Glutamatergic neuron (in vitro differentiated cells): ENCODE data around the gene ZBTB7C. TPM values are rescaled to one million over a fixed set of nuclear protein-coding genes. Genes with fewer than 3 reads are reported as not detected.
A peak's percentile ranks its signal among the peaks of the same experiment; 100 is the strongest.

Source experiments
- DNase-seq: peaks from one replicate; pipeline ENCODE4 v3.0.0; 2022
- H3K27ac Mint-ChIP-seq: one replicate; pipeline ENCODE4 v1.8.0; 2020; ENCODE audit warnings: mild to moderate bottlenecking, mixed read lengths, inconsistent platforms; ENCODE audit not compliant: unreplicated experiment
- H3K27me3 Mint-ChIP-seq: one replicate; pipeline ENCODE4 v1.8.0; 2020; ENCODE audit warnings: mild to moderate bottlenecking, moderate library complexity, mixed read lengths, inconsistent platforms; ENCODE audit not compliant: unreplicated experiment
- H3K36me3 Mint-ChIP-seq: one replicate; pipeline ENCODE4 v1.8.0; 2020; ENCODE audit warnings: mild to moderate bottlenecking, mixed read lengths, inconsistent platforms; ENCODE audit not compliant: unreplicated experiment
- H3K4me1 Mint-ChIP-seq: one replicate; pipeline ENCODE4 v1.8.0; 2020; ENCODE audit warnings: mild to moderate bottlenecking, low read depth, mixed read lengths, inconsistent platforms; ENCODE audit not compliant: unreplicated experiment
- H3K4me3 Mint-ChIP-seq: one replicate; pipeline ENCODE4 v1.8.0; 2020; ENCODE audit warnings: mild to moderate bottlenecking, mixed read lengths, inconsistent platforms; ENCODE audit not compliant: unreplicated experiment
- H3K9me3 Mint-ChIP-seq: one replicate; pipeline ENCODE4 v1.8.0; 2020; ENCODE audit warnings: mild to moderate bottlenecking, moderate library complexity, mixed read lengths, inconsistent platforms; ENCODE audit not compliant: unreplicated experiment
- CTCF ChIP-seq: fragments of 200-600 bp; sonication (generic); IDR thresholded peaks from one replicate; pipeline ENCODE4 v1.5.0; 2021; ENCODE audit not compliant: partially characterized antibody, unreplicated experiment
- total RNA-seq: library from RNA; stranded (reverse); fragmentation: NEBNext Ultra II Directional; extraction: Animal tissue kit (Norgen Biotek cat#: 25700); gene quantifications from one replicate; pipeline ENCODE4 v1.2.1, GENCODE V29; 2021; ENCODE audit not compliant: unreplicated experiment

Gene ZBTB7C
- total RNA-seq, 1 donor from 2014 or later = 10.6 TPM

GRCh38 chr18:48385596-48385995, 23.6 kb downstream of the ZBTB7C start:
- H3K36me3 Mint-ChIP-seq = no peaks in the 10 kb centered on the region
- peaks cover 2% of the 10 kb centered on the region for H3K27me3 Mint-ChIP-seq
- TF ChIP-seq CTCF = no peak
- no peak overlapping the region for H3K4me3 Mint-ChIP-seq
- H3K27ac Mint-ChIP-seq = no peak overlapping the region
- DNase-seq = no peak
- peaks cover 3% of the 10 kb centered on the region for H3K4me1 Mint-ChIP-seq
- H3K9me3 Mint-ChIP-seq = no peaks in the 10 kb centered on the region

- Mint-ChIP-seq H3K36me3 (no peaks in the 10 kb centered on the region), H3K27ac (peak overlapping the region; percentile 31), H3K9me3 (no peaks in the 10 kb centered on the region), H3K4me3 (no peak overlapping the region), H3K27me3 (peaks cover 3% of the 10 kb centered on the region), H3K4me1 (peaks cover 8% of the 10 kb centered on the region)
- TF ChIP-seq CTCF = no peak
- no peak for DNase-seq
These were observed 32.2 kb downstream of the ZBTB7C start for GRCh38 chr18:48376934-48377333.

GRCh38 chr18:48376406-48376805, 32.8 kb downstream of the ZBTB7C start:
- peak; percentile 54 for DNase-seq

GRCh38 chr18:48375150-48375800, 33.9 kb downstream of the ZBTB7C start:
- no peak overlapping the region for H3K4me3 Mint-ChIP-seq
- TF ChIP-seq CTCF = no peak
- peaks cover 8% of the 10 kb centered on the region for H3K4me1 Mint-ChIP-seq
- H3K9me3 Mint-ChIP-seq = no peaks in the 10 kb centered on the region
- no peaks in the 10 kb centered on the region for H3K36me3 Mint-ChIP-seq
- H3K27ac Mint-ChIP-seq = no peak overlapping the region
- peaks cover 3% of the 10 kb centered on the region for H3K27me3 Mint-ChIP-seq
- DNase-seq = no peak

More at GRCh38 chr18:48376406-48376805, 32.8 kb downstream of the ZBTB7C start:
- TF ChIP-seq CTCF = no peak
- H3K27me3 Mint-ChIP-seq = peaks cover 3% of the 10 kb centered on the region
- H3K4me1 Mint-ChIP-seq = peaks cover 8% of the 10 kb centered on the region
- H3K9me3 Mint-ChIP-seq = no peaks in the 10 kb centered on the region
- no peak overlapping the region for H3K4me3 Mint-ChIP-seq
- peak overlapping the region; percentile 31 for H3K27ac Mint-ChIP-seq
- H3K36me3 Mint-ChIP-seq = no peaks in the 10 kb centered on the region

- no peak for TF ChIP-seq CTCF
- H3K36me3 Mint-ChIP-seq = no peaks in the 10 kb centered on the region
- no peak for DNase-seq
- H3K4me3 Mint-ChIP-seq = no peak overlapping the region
- H3K4me1 Mint-ChIP-seq = peaks cover 8% of the 10 kb centered on the region
- no peak overlapping the region for H3K27ac Mint-ChIP-seq
- no peaks in the 10 kb centered on the region for H3K9me3 Mint-ChIP-seq
- H3K27me3 Mint-ChIP-seq = peaks cover 3% of the 10 kb centered on the region
These were observed 34.6 kb downstream of the ZBTB7C start for GRCh38 chr18:48374423-48375149.
